HepG2 (cell line): ENCODE results near the gene TRAPPC12. TPM values are rescaled to one million over a fixed set of nuclear protein-coding genes. Genes with fewer than 3 reads are reported as not detected.
A peak's percentile ranks its signal among the peaks of the same experiment; 100 is the strongest.

Experiments
- ATAC-seq: fragments of 200-7000 bp; cut with Tn5 transposase; 3 replicates; pipeline ENCODE4 v1.9.1; 2020; ENCODE audit warnings: mild to moderate bottlenecking, moderate library complexity
- BruUV-seq: library from RNA; stranded (reverse); fragments of 400-500 nt; replicated peaks from 2 replicates; lab custom pipeline; 2021; lab: Mats Ljungman, UMichigan
- CTCF ChIA-PET: fragments of 300-600 bp; formaldehyde crosslinking; extraction: SDS; loops from one replicate; lab custom pipeline; 2021; ENCODE audit warnings: low total read pairs, inconsistent platforms, low intra/inter-chr PET ratio; lab: Yijun Ruan, JAX
- POLR2A ChIA-PET: fragments of 350-600 bp; sonication (Branson Sonifier 250); formaldehyde crosslinking; loops from one replicate; lab custom pipeline; 2020; ENCODE audit warnings: antibody characterized with exemption, inconsistent platforms; lab: Yijun Ruan, JAX
- DNase-seq: peaks from one replicate; pipeline ENCODE4 v3.0.0-alpha.2; 2015; ENCODE audit warnings: low spot score
- FAIRE-seq: peaks from 3 replicates; lab custom pipeline; 2011; peaks lifted over from hg19 to GRCh38; lab: Jason Lieb, UNC
- H2AFZ ChIP-seq: one replicate; pipeline ENCODE4 v1.6.1; 2011; ENCODE audit warnings: low read length, inconsistent platforms
- H3K27ac ChIP-seq: fragments of 300-600 bp; 3 replicates; pipeline ENCODE4 v1.8.0; 2011; ENCODE audit warnings: mixed run types, mild to moderate bottlenecking, mixed read lengths, low read length, inconsistent platforms; ENCODE audit not compliant: insufficient read depth; ENCODE audit errors: extremely low read length
- H3K27me3 ChIP-seq, 2 experiments: fragments of 200-600 bp in 1 of 2; 2 replicates in 1 of 2; 3 replicates in 1 of 2; pipeline versions ENCODE4 v1.6.0 to v1.8.0; 2011; ENCODE audit warnings: low read length in 2 of 2, mild to moderate bottlenecking in 2 of 2, moderate library complexity in 2 of 2, inconsistent platforms in 1 of 2; ENCODE audit not compliant: insufficient read depth in 2 of 2, control insufficient read depth in 1 of 2
- H3K36me3 ChIP-seq, 2 experiments: fragments of 200-600 bp in 1 of 2; replicated peaks in 1 of 2; 2 replicates in 1 of 2; 3 replicates in 1 of 2; pipeline versions ENCODE4 v1.5.1 to v1.8.0; 2011; ENCODE audit warnings: low read length in 2 of 2, inconsistent platforms in 1 of 2; ENCODE audit not compliant: insufficient read depth in 2 of 2, control insufficient read depth in 1 of 2
- H3K4me1 ChIP-seq: 2 replicates; pipeline ENCODE4 v1.5.1; 2012; ENCODE audit warnings: low read length, inconsistent platforms; ENCODE audit not compliant: insufficient read depth
- H3K4me2 ChIP-seq: 2 replicates; pipeline ENCODE4 v1.6.0; 2011; ENCODE audit warnings: low read depth, low read length, inconsistent platforms
- H3K4me3 ChIP-seq, 3 experiments: fragments of 200-600 bp in 1 of 3; sonication (generic), shearing (Covaris generic) in 1 of 3; replicated peaks in 1 of 3; 2 replicates each; pipeline ENCODE4 v1.5.1; 2011 to 2016; ENCODE audit warnings: low read length in 3 of 3, inconsistent platforms in 2 of 3, low read depth in 2 of 3, mild to moderate bottlenecking in 2 of 3, control low read depth in 1 of 3, mixed read lengths in 1 of 3; ENCODE audit not compliant: insufficient read depth in 1 of 3
- H3K79me2 ChIP-seq: one replicate; pipeline ENCODE4 v1.6.1; 2011; ENCODE audit warnings: low read length, inconsistent platforms; ENCODE audit not compliant: insufficient read depth
- H3K9ac ChIP-seq: 2 replicates; pipeline ENCODE4 v1.6.0; 2011; ENCODE audit warnings: mild to moderate bottlenecking, low read depth, low read length, inconsistent platforms; ENCODE audit not compliant: insufficient read depth
- H3K9me3 ChIP-seq: 2 replicates; pipeline ENCODE4 v1.5.1; 2012; ENCODE audit warnings: mild to moderate bottlenecking, low read length
- H4K20me1 ChIP-seq: 2 replicates; pipeline ENCODE4 v1.6.0; 2011; ENCODE audit warnings: inconsistent platforms, mild to moderate bottlenecking, low read length, moderate library complexity; ENCODE audit not compliant: insufficient read depth
- CCDC6 ChIP-seq: sonication (generic); formaldehyde crosslinking; IDR thresholded peaks from 2 replicates; pipeline ENCODE4 v1.8.1; 2022; ENCODE audit warnings: mild to moderate bottlenecking, missing genetic modification reagents, moderate library complexity
- ESRRA ChIP-seq: sonication (generic); formaldehyde crosslinking; IDR thresholded peaks from 2 replicates; pipeline ENCODE4 v1.5.1; 2020; ENCODE audit warnings: mild to moderate bottlenecking, low read depth, missing genetic modification reagents
- HMGA1 ChIP-seq: sonication (generic); formaldehyde crosslinking; conservative IDR thresholded peaks from 2 replicates; pipeline ENCODE4 v1.4.0; 2020; ENCODE audit warnings: missing genetic modification reagents
- ISX ChIP-seq: sonication (generic); formaldehyde crosslinking; conservative IDR thresholded peaks from 2 replicates; pipeline ENCODE4 v1.5.0; 2020; ENCODE audit warnings: missing genetic modification reagents
- PHF21A ChIP-seq: sonication (generic); formaldehyde crosslinking; IDR thresholded peaks from 2 replicates; pipeline ENCODE4 v1.5.0; 2020; ENCODE audit warnings: mild to moderate bottlenecking, missing genetic modification reagents
- PRMT3 ChIP-seq: sonication (generic); formaldehyde crosslinking; IDR thresholded peaks from 2 replicates; pipeline ENCODE4 v1.8.1; 2022; ENCODE audit warnings: low read depth, mild to moderate bottlenecking, moderate library complexity, missing genetic modification reagents, borderline replicate concordance
- SOX5 ChIP-seq: IDR thresholded peaks from 2 replicates; pipeline ENCODE4 v1.6.1; 2016; ENCODE audit warnings: borderline replicate concordance
- ZNF234 ChIP-seq: sonication (generic); formaldehyde crosslinking; conservative IDR thresholded peaks from 2 replicates; pipeline ENCODE4 v1.5.1; 2020; ENCODE audit warnings: mild to moderate bottlenecking, missing genetic modification reagents
- ZNF292 ChIP-seq: sonication (generic); formaldehyde crosslinking; IDR thresholded peaks from 2 replicates; pipeline ENCODE4 v1.8.1; 2022; ENCODE audit warnings: mild to moderate bottlenecking, low read depth, missing genetic modification reagents, borderline replicate concordance
- ZNF550 ChIP-seq: sonication (generic); formaldehyde crosslinking; IDR thresholded peaks from 2 replicates; pipeline ENCODE4 v1.4.0; 2020; ENCODE audit warnings: mild to moderate bottlenecking, missing genetic modification reagents, borderline replicate concordance
- ZNF788 ChIP-seq: sonication (generic); formaldehyde crosslinking; IDR thresholded peaks from 2 replicates; pipeline ENCODE4 v1.5.0; 2020; ENCODE audit warnings: mild to moderate bottlenecking, missing genetic modification reagents, borderline replicate concordance
- ZNF879 ChIP-seq: sonication (generic); formaldehyde crosslinking; IDR thresholded peaks from 2 replicates; pipeline ENCODE4 v1.8.1; 2023; ENCODE audit warnings: missing genetic modification reagents
- WGBS: methylation state at CpG from one replicate; pipeline ENCODE4 v1.1.6; 2017; ENCODE audit warnings: low lambda C conversion rate; 5-methylcytosine and 5-hydroxymethylcytosine counted together
- in situ Hi-C: cut with HindIII; loops from 2 replicates; pipeline ENCODE4 v1.10.0; 2017; ENCODE audit warnings: low pct_unique_long_range_greater_than_20kb; ENCODE audit not compliant: extremely low pct_ligation_motif_present
- intact Hi-C: fragments of 100-400 bp; cut with micrococcal nuclease; formaldehyde crosslinking; loops from one replicate; pipeline ENCODE4 v1.10.0; 2022; ENCODE audit not compliant: unreplicated experiment
- polyA plus RNA-seq, 8 experiments: library from polyadenylated mRNA; depleted of rRNA in 3 of 8; stranded (reverse) in 7 of 8; unstranded in 1 of 8; fragments of >200 nt; fragmentation: Illumina TruSeq in 4 of 8; extraction: Trizol in 4 of 8; gene quantifications; 2 replicates each; pipeline versions ENCODE4 v1.2.1 to v1.2.3, GENCODE V29; 2011 to 2016; ENCODE audit warnings: low read depth in 4 of 8, missing spikeins in 1 of 8, mixed read lengths in 1 of 8; ENCODE audit not compliant: insufficient read depth in 1 of 8
- total RNA-seq, 5 experiments: library from RNA; depleted of rRNA; stranded (reverse); fragments of >200 nt; fragmentation: Illumina TruSeq; extraction: Trizol; gene quantifications; 2 replicates each; pipeline ENCODE4 v1.2.3, GENCODE V29; 2016; ENCODE audit warnings: low read depth in 1 of 5
- TF ChIP-seq, protein P1 (sequence below), 2 experiments: sonication (generic) in 1 of 2; formaldehyde crosslinking in 1 of 2; IDR thresholded peaks; 2 replicates each; pipeline versions ENCODE4 v1.4.0 to v1.6.1; 2016 to 2020; ENCODE audit warnings: borderline replicate concordance in 1 of 2, low read depth in 1 of 2, mild to moderate bottlenecking in 1 of 2, missing genetic modification reagents in 1 of 2
- TF ChIP-seq, protein P2 (sequence below): sonication (generic); formaldehyde crosslinking; IDR thresholded peaks from 2 replicates; pipeline ENCODE4 v1.4.0; 2020; ENCODE audit warnings: missing genetic modification reagents
- TF ChIP-seq, protein P3 (sequence below): IDR thresholded peaks from 2 replicates; pipeline ENCODE4 v1.6.1; 2018; ENCODE audit warnings: missing genetic modification reagents
- TF ChIP-seq, protein P4 (sequence below): sonication (generic); formaldehyde crosslinking; IDR thresholded peaks from 2 replicates; pipeline ENCODE4 v1.8.1; 2023; ENCODE audit warnings: mild to moderate bottlenecking, inconsistent platforms, moderate library complexity, missing genetic modification reagents, borderline replicate concordance

The TRAPPC12 gene
- total and polyA plus RNA-seq, 2 of the 13 experiments (the other 11 are each of a cell fraction or from before 2014, with no cell fraction given) = 46.4 to 97.7 TPM

DNA sequence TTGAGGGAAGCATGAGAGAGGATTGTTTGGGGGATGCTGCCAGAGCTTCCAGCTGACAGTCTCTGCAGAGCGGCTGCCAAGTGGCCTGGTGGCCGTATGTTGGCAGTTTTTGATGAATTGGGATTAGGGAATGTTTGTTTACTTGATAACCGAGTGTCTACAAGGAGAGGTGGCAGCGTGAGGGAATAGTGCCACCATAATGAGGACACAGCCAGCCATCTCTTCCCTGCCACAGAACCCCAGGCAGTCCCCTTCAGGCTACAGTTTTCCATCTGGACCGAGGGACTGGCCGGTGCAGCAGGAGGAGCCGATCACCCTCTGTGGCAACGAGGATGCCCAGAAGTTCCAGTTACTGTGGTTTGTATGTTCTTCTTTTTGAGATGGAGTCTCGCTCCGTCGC, 55.2 kb downstream of the TRAPPC12 start (continued):
- TF ChIP-seq, protein P1, sequence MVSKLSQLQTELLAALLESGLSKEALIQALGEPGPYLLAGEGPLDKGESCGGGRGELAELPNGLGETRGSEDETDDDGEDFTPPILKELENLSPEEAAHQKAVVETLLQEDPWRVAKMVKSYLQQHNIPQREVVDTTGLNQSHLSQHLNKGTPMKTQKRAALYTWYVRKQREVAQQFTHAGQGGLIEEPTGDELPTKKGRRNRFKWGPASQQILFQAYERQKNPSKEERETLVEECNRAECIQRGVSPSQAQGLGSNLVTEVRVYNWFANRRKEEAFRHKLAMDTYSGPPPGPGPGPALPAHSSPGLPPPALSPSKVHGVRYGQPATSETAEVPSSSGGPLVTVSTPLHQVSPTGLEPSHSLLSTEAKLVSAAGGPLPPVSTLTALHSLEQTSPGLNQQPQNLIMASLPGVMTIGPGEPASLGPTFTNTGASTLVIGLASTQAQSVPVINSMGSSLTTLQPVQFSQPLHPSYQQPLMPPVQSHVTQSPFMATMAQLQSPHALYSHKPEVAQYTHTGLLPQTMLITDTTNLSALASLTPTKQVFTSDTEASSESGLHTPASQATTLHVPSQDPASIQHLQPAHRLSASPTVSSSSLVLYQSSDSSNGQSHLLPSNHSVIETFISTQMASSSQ (IDR thresholded peaks at IDR 0.05; ENCODE audit: low read depth) = no peak
- TF ChIP-seq, protein P1 (CRISPR knock-in tag; IDR thresholded peaks at IDR 0.05; ENCODE audit: borderline replicate concordance) = no peak
- TF ChIP-seq ISX (CRISPR knock-in tag) (no peak), ZNF879 (CRISPR knock-in tag) (no peak)

DNA sequence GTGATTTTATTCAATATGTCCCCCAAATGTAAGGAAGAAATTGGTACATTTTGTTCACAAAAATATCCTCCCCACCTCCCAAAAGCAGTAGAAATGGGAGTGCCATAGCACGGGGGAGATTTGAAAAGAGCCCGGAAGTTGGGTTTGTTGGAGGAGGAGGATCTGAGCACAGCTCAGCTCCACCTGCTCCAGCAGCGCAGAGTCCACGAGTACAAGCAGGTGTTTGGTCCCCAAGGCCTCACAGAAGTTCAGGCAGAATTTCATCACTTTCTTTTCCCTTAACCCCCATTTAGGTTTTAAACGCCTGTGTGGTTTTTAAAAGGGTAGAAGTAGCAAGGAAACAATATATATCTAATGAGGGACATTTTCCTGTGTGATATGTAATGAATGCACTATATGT, 56.0 kb downstream of the TRAPPC12 start:
- ChIA-PET POLR2A (interaction anchor here (1.1 kb wide), 1 partner anchor 83 kb away, joined by 3 read pairs; no protein-coding TSS in a partner anchor), CTCF (no interaction called here)
- no peaks in the 10 kb centered on the region for H4K20me1 ChIP-seq
- H3K27me3 ChIP-seq = no peaks in the 10 kb centered on the region
- WGBS = 44% methylated on average over 5 of the region's 5 CpGs
- H3K9me3 ChIP-seq = no peaks in the 10 kb centered on the region
- DNase-seq (no peak), ATAC-seq (peak; percentile 86), FAIRE-seq (peak; percentile 18)
- in situ Hi-C loops (no loop called here), intact Hi-C loops (no loop called here)
- H3K4me1 ChIP-seq = peaks cover 14% of the 10 kb centered on the region
- no TSS peak for BruUV-seq
- H3K79me2 ChIP-seq = no peaks in the 10 kb centered on the region
- no peak overlapping the region for H3K4me3 ChIP-seq
- no peak overlapping the region for H3K27ac ChIP-seq
- H3K36me3 ChIP-seq = peaks cover 8 to 18% of the 10 kb centered on the region in 2 experiments; a peak in 4 of 5 replicates
- no peak overlapping the region for H2AFZ ChIP-seq
- H3K9ac ChIP-seq = no peak overlapping the region
- peak overlapping the region; percentile 2; the same call in 1 of the 2 replicates for H3K4me2 ChIP-seq
- no peak for TF ChIP-seq HMGA1 (CRISPR knock-in tag)
- TF ChIP-seq ZNF292 = no peak
- no peak for TF ChIP-seq ZNF550 (CRISPR knock-in tag)
- no peak for TF ChIP-seq CCDC6
- no peak for TF ChIP-seq SOX5 (CRISPR knock-in tag)
- TF ChIP-seq PRMT3 (CRISPR knock-in tag) = no peak
- TF ChIP-seq, protein P2, sequence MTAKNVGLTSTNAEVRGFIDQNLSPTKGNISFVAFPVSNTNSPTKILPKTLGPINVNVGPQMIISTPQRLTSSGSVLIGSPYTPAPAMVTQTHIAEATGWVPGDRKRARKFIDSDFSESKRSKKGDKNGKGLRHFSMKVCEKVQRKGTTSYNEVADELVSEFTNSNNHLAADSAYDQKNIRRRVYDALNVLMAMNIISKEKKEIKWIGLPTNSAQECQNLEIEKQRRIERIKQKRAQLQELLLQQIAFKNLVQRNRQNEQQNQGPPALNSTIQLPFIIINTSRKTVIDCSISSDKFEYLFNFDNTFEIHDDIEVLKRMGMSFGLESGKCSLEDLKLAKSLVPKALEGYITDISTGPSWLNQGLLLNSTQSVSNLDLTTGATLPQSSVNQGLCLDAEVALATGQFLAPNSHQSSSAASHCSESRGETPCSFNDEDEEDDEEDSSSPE = no peak
- TF ChIP-seq PHF21A (CRISPR knock-in tag) = no peak
- TF ChIP-seq ESRRA (CRISPR knock-in tag) = no peak
- TF ChIP-seq, protein P3, sequence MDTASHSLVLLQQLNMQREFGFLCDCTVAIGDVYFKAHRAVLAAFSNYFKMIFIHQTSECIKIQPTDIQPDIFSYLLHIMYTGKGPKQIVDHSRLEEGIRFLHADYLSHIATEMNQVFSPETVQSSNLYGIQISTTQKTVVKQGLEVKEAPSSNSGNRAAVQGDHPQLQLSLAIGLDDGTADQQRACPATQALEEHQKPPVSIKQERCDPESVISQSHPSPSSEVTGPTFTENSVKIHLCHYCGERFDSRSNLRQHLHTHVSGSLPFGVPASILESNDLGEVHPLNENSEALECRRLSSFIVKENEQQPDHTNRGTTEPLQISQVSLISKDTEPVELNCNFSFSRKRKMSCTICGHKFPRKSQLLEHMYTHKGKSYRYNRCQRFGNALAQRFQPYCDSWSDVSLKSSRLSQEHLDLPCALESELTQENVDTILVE (CRISPR knock-in tag) = no peak
- TF ChIP-seq ZNF234 = no peak
- TF ChIP-seq, protein P4, sequence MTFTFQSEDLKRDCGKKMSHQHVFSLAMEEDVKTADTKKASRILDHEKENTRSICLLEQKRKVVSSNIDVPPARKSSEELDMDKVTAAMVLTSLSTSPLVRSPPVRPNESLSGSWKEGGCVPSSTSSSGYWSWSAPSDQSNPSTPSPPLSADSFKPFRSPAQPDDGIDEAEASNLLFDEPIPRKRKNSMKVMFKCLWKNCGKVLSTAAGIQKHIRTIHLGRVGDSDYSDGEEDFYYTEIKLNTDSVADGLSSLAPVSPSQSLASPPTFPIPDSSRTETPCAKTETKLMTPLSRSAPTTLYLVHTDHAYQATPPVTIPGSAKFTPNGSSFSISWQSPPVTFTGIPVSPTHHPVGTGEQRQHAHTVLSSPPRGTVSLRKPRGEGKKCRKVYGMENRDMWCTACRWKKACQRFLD (CRISPR knock-in tag) = no peak
- no peak for TF ChIP-seq ZNF788
